Thoracic aorta (tissue), 2 donors: ENCODE data around the gene ENTPD8. TPM values are rescaled to one million over a fixed set of nuclear protein-coding genes. Genes with fewer than 3 reads are reported as not detected.

Experiments used
- ATAC-seq: fragments of 150-250 bp; one replicate; pipeline ENCODE4 v1.8.0; 2017; ENCODE audit warnings: low read depth; ENCODE audit not compliant: insufficient number of reproducible peaks, low FRiP score
- DNase-seq: peaks from one replicate; pipeline ENCODE4 v3.0.0-alpha.2; 2020; ENCODE audit warnings: low spot score
- H3K27ac ChIP-seq, 2 donors: fragments of 200-600 bp; sonication (generic); 1 replicate in 1 of 2; 2 replicates in 1 of 2; pipeline ENCODE4 v1.5.1; 2016; ENCODE audit warnings: mild to moderate bottlenecking in 2 of 2, moderate library complexity in 2 of 2
- H3K27me3 ChIP-seq: fragments of 200-600 bp; sonication (generic); replicated peaks from 2 replicates; pipeline ENCODE4 v1.6.0; 2016; ENCODE audit warnings: mild to moderate bottlenecking; ENCODE audit not compliant: insufficient read depth
- H3K36me3 ChIP-seq: fragments of 200-600 bp; sonication (generic); one replicate; pipeline ENCODE4 v1.5.1; 2016
- H3K4me1 ChIP-seq, 2 donors: fragments of 200-600 bp; sonication (generic); 1 replicate in 1 of 2; 2 replicates in 1 of 2; pipeline versions ENCODE4 v1.5.1 to v1.6.0; 2016; ENCODE audit warnings: low read depth in 2 of 2, mild to moderate bottlenecking in 1 of 2; ENCODE audit not compliant: control insufficient read depth in 1 of 2
- H3K4me3 ChIP-seq: fragments of 200-600 bp; sonication (generic); 2 replicates; pipeline ENCODE4 v1.5.1; 2016; ENCODE audit warnings: mild to moderate bottlenecking
- H3K9me3 ChIP-seq: fragments of 200-600 bp; sonication (generic); 2 replicates; pipeline ENCODE4 v1.5.1; 2016
- CTCF ChIP-seq: fragments of 200-600 bp; sonication (generic); IDR thresholded peaks from one replicate; pipeline ENCODE4 v1.5.1; 2019; ENCODE audit warnings: antibody characterized with exemption
- total RNA-seq, 2 donors: library from RNA; depleted of rRNA; stranded (reverse); fragments of >200 nt; gene quantifications; one replicate each; pipeline versions ENCODE4 v1.1.0 to v1.2.3, GENCODE V29; 2016

The ENTPD8 gene
- total RNA-seq, 2 donors from 2014 or later, result not detected

- Histone ChIP-seq H3K4me3 (no peak overlapping the region), H3K27me3 (no peaks in the 10 kb centered on the region), H3K4me1 (no peaks in the 10 kb centered on the region), H3K27ac (no peak overlapping the region), H3K9me3 (no peaks in the 10 kb centered on the region), H3K36me3 (peaks cover 5% of the 10 kb centered on the region)
- ATAC-seq (no peak), DNase-seq (no peak)
- TF ChIP-seq CTCF, result no peak
These were observed 24.0 kb upstream of the ENTPD8 start for GRCh38 chr9:137465000-137465719.

GRCh38 chr9:137464291-137464999 lies 23.3 kb upstream of the ENTPD8 start:
- no peak for DNase-seq
- ATAC-seq, result no peak
- no peaks in the 10 kb centered on the region for H3K9me3 ChIP-seq
- no peak for TF ChIP-seq CTCF
- H3K36me3 ChIP-seq, result peaks cover 5% of the 10 kb centered on the region
- peaks cover 4% of the 10 kb centered on the region in 2 donors for H3K4me1 ChIP-seq
- no peaks in the 10 kb centered on the region for H3K27me3 ChIP-seq
- H3K27ac ChIP-seq, result no peak overlapping the region
- H3K4me3 ChIP-seq, result no peak overlapping the region

- no peak for DNase-seq
- Histone ChIP-seq H3K27me3 (no peaks in the 10 kb centered on the region), H3K4me3 (no peak overlapping the region), H3K36me3 (peaks cover 5% of the 10 kb centered on the region), H3K4me1 (peaks cover 4 to 6% of the 10 kb centered on the region in 2 donors), H3K9me3 (no peaks in the 10 kb centered on the region), H3K27ac (no peak overlapping the region)
- TF ChIP-seq CTCF, result no peak
- no peak for ATAC-seq
These were observed 22.8 kb upstream of the ENTPD8 start for GRCh38 chr9:137463931-137464290.

- Histone ChIP-seq H3K27ac (no peak overlapping the region), H3K4me3 (no peak overlapping the region), H3K9me3 (no peaks in the 10 kb centered on the region), H3K4me1 (peaks cover 4 to 6% of the 10 kb centered on the region in 2 donors), H3K36me3 (peaks cover 5% of the 10 kb centered on the region), H3K27me3 (no peaks in the 10 kb centered on the region)
- TF ChIP-seq CTCF, result no peak
- DNase-seq, result no peak
- ATAC-seq, result no peak
These were observed 22.1 kb upstream of the ENTPD8 start for GRCh38 chr9:137462986-137463930.
